ENCODE data around the gene CT45A1.
"Not testable (repeated sequence)": the region's sequence is repeated elsewhere in the genome, so short reads cannot be mapped to it uniquely, and the experiment has no call there.

GRCh38 chrX:135672979-135673378 is 40.5 kb upstream of the CT45A1 start:
- TF ChIP-seq POLR2A (IDR thresholded peaks at IDR 0.05; ENCODE audit: low read length); GATA1 (IDR thresholded peaks at IDR 0.05; ENCODE audit: low read depth, low read length): not testable (repeated sequence)

Measured in erythroblast (primary cell).